A673 (cell line): ENCODE data around the gene RCVRN.

Experiments
- CTCF ChIP-seq: fragments of 300-800, 200-600 bp; sonication (generic); conservative IDR thresholded peaks from 2 replicates; pipeline ENCODE4 v1.5.1; 2017; ENCODE audit warnings: low read depth, mild to moderate bottlenecking, antibody characterized with exemption, low read length, moderate library complexity, mixed read lengths
- EZH2 ChIP-seq: fragments of 200-600 bp; sonication (generic); IDR thresholded peaks from 2 replicates; pipeline ENCODE4 v1.6.1; 2017; ENCODE audit warnings: borderline replicate concordance, low read depth, mild to moderate bottlenecking, mixed read lengths, antibody characterized with exemption, low read length; ENCODE audit not compliant: poor library complexity, severe bottlenecking

GRCh38 chr17:9951803-9952202 is 46.7 kb upstream of the RCVRN start:
- TF ChIP-seq CTCF (no peak), EZH2 (no peak)
